ENCODE results near the gene PPP1R3F.

Gene PPP1R3F

GRCh38 chrX:49270249-49270921 is 792 bp downstream of the PPP1R3F start:
- no peak for DNase-seq (ENCODE audit: low read depth)
- no peak for TF ChIP-seq CTCF (IDR thresholded peaks at IDR 0.05; ENCODE audit: control insufficient read depth, insufficient read depth, low read depth, low read length, missing control alignments)
- H3K4me3 ChIP-seq (ENCODE audit: control insufficient read depth, low read depth, low read length), result peak overlapping the region; percentile 56

- no peak for DNase-seq (ENCODE audit: low read depth)
- no peak for TF ChIP-seq CTCF (IDR thresholded peaks at IDR 0.05; ENCODE audit: control insufficient read depth, insufficient read depth, low read depth, low read length, missing control alignments)
- no peak overlapping the region for H3K4me3 ChIP-seq (ENCODE audit: control insufficient read depth, low read depth, low read length)
Observed at GRCh38 chrX:49271341-49271740, 1.7 kb downstream of the PPP1R3F start.

GRCh38 chrX:49272421-49272820 is 2.8 kb downstream of the PPP1R3F start:
- no peak overlapping the region for H3K4me3 ChIP-seq (ENCODE audit: control insufficient read depth, low read depth, low read length)
- DNase-seq (ENCODE audit: low read depth), result no peak
- TF ChIP-seq CTCF (IDR thresholded peaks at IDR 0.05; ENCODE audit: control insufficient read depth, insufficient read depth, low read depth, low read length, missing control alignments), result no peak

GRCh38 chrX:49273181-49273727 is 3.7 kb downstream of the PPP1R3F start:
- no peak overlapping the region for H3K4me3 ChIP-seq (ENCODE audit: control insufficient read depth, low read depth, low read length)
- DNase-seq (ENCODE audit: low read depth), result no peak
- TF ChIP-seq CTCF (IDR thresholded peaks at IDR 0.05; ENCODE audit: control insufficient read depth, insufficient read depth, low read depth, low read length, missing control alignments), result no peak

- no peak for DNase-seq (ENCODE audit: low read depth)
- TF ChIP-seq CTCF (IDR thresholded peaks at IDR 0.05; ENCODE audit: control insufficient read depth, insufficient read depth, low read depth, low read length, missing control alignments), result no peak
- no peak overlapping the region for H3K4me3 ChIP-seq (ENCODE audit: control insufficient read depth, low read depth, low read length)
Observed at GRCh38 chrX:49276207-49276606, 6.6 kb downstream of the PPP1R3F start.

GRCh38 chrX:49276671-49277534 is 7.3 kb downstream of the PPP1R3F start:
- DNase-seq (ENCODE audit: low read depth), result no peak
- no peak for TF ChIP-seq CTCF (IDR thresholded peaks at IDR 0.05; ENCODE audit: control insufficient read depth, insufficient read depth, low read depth, low read length, missing control alignments)

More at GRCh38 chrX:49276671-49277534, 7.3 kb downstream of the PPP1R3F start:
- H3K4me3 ChIP-seq (ENCODE audit: control insufficient read depth, low read depth, low read length), result no peak overlapping the region
